ENCODE results near the gene FREY1.

FREY1 gene

DNA sequence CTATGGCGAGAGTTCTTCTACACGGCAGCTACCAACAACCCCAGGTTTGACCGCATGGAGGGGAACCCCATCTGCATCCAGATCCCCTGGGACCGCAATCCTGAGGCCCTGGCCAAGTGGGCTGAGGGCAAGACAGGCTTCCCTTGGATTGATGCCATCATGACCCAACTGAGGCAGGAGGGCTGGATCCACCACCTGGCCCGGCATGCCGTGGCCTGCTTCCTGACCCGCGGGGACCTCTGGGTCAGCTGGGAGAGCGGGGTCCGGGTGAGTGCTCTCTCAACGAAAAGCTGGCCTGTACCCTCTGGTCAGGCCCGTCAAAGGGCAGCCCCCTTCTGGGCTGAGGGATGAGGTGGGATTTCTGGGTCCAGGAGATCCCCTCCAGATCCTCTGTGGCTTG lies 37.5 kb downstream of the FREY1 start:
- no peak overlapping the region for H3K4me3 ChIP-seq (replicated peaks; ENCODE audit: insufficient read depth, low read length)

GRCh38 chr11:45864041-45864440 lies 43.0 kb downstream of the FREY1 start:
- Histone ChIP-seq H3K27me3 (ENCODE audit: insufficient read depth, poor library complexity, severe bottlenecking) (no peaks in the 10 kb centered on the region), H3K4me3 (replicated peaks; ENCODE audit: insufficient read depth, low read length) (no peak overlapping the region), H3K27ac (replicated peaks) (no peak overlapping the region)
- DNase-seq (ENCODE audit: low read depth in 1 of 2, low spot score in 1 of 2) = no peak
- TF ChIP-seq REST (IDR thresholded peaks at IDR 0.05; ENCODE audit: insufficient replicate concordance, low read depth) (no peak), SPI1 (IDR thresholded peaks at IDR 0.05; ENCODE audit: borderline replicate concordance, low read depth) (no peak), GABPA (IDR thresholded peaks at IDR 0.05; ENCODE audit: low read depth) (no peak), POLR2AphosphoS5 (IDR thresholded peaks at IDR 0.05; ENCODE audit: low read depth) (no peak)
- TF ChIP-seq, protein P1, sequence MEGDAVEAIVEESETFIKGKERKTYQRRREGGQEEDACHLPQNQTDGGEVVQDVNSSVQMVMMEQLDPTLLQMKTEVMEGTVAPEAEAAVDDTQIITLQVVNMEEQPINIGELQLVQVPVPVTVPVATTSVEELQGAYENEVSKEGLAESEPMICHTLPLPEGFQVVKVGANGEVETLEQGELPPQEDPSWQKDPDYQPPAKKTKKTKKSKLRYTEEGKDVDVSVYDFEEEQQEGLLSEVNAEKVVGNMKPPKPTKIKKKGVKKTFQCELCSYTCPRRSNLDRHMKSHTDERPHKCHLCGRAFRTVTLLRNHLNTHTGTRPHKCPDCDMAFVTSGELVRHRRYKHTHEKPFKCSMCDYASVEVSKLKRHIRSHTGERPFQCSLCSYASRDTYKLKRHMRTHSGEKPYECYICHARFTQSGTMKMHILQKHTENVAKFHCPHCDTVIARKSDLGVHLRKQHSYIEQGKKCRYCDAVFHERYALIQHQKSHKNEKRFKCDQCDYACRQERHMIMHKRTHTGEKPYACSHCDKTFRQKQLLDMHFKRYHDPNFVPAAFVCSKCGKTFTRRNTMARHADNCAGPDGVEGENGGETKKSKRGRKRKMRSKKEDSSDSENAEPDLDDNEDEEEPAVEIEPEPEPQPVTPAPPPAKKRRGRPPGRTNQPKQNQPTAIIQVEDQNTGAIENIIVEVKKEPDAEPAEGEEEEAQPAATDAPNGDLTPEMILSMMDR (IDR thresholded peaks at IDR 0.05; ENCODE audit: insufficient read depth, low read length) = no peak

More for the DNA sequence above, 37.5 kb downstream of the FREY1 start:
- no peak overlapping the region for H3K27ac ChIP-seq (replicated peaks)
- no peaks in the 10 kb centered on the region for H3K27me3 ChIP-seq (ENCODE audit: insufficient read depth, poor library complexity, severe bottlenecking)
- TF ChIP-seq REST (IDR thresholded peaks at IDR 0.05; ENCODE audit: insufficient replicate concordance, low read depth) (no peak), POLR2AphosphoS5 (IDR thresholded peaks at IDR 0.05; ENCODE audit: low read depth) (no peak), SPI1 (IDR thresholded peaks at IDR 0.05; ENCODE audit: borderline replicate concordance, low read depth) (no peak), GABPA (IDR thresholded peaks at IDR 0.05; ENCODE audit: low read depth) (no peak)
- TF ChIP-seq, protein P1 (IDR thresholded peaks at IDR 0.05; ENCODE audit: insufficient read depth, low read length) = no peak
- DNase-seq (ENCODE audit: low read depth in 1 of 2, low spot score in 1 of 2) = no peak

- no peak for TF ChIP-seq SPI1 (IDR thresholded peaks at IDR 0.05; ENCODE audit: borderline replicate concordance, low read depth)
- no peak for TF ChIP-seq GABPA (IDR thresholded peaks at IDR 0.05; ENCODE audit: low read depth)
- no peak for TF ChIP-seq REST (IDR thresholded peaks at IDR 0.05; ENCODE audit: insufficient replicate concordance, low read depth)
- TF ChIP-seq POLR2AphosphoS5 (IDR thresholded peaks at IDR 0.05; ENCODE audit: low read depth) = no peak
- Histone ChIP-seq H3K27me3 (ENCODE audit: insufficient read depth, poor library complexity, severe bottlenecking) (no peaks in the 10 kb centered on the region), H3K4me3 (replicated peaks; ENCODE audit: insufficient read depth, low read length) (no peak overlapping the region), H3K27ac (replicated peaks) (no peak overlapping the region)
- DNase-seq (ENCODE audit: low read depth in 1 of 2, low spot score in 1 of 2) = no peak
These were observed 46.1 kb downstream of the FREY1 start for GRCh38 chr11:45860764-45861510.
